ENCODE measurements around the gene ARMCX4. TPM values are rescaled to one million over a fixed set of nuclear protein-coding genes. Genes with fewer than 3 reads are reported as not detected.
"Not testable (repeated sequence)": the region's sequence is repeated elsewhere in the genome, so short reads cannot be mapped to it uniquely, and the experiment has no call there.

Gene ARMCX4
- total and polyA plus RNA-seq, 2 donors from 2014 or later, result 6.5 to 16.0 TPM

DNA sequence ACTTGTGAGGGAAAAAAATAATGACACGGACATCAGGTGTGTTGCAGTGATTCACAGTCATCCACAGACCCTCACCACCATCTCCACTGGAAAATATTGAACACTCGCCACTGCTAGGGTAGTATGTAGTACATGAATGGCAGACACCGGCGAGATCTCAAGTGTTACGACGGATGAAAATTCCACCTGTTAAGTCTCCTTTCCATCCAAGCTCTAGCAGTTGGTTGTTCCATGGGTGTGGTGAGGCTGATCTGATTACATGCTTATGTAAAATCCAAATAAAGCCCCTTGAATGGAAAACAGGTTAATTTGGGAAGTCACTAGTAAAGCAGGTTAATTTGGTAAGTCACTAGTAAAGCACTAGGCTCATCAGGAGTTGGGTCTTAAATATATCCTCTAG is 1.1 kb upstream of the ARMCX4 start:
- Histone ChIP-seq H3K36me3 (ENCODE audit: control insufficient read depth in 2 of 3, insufficient read depth in 3 of 3, low read length in 3 of 3) (no peaks in the 10 kb centered on the region), H3K9me3 (ENCODE audit: control insufficient read depth in 2 of 3, insufficient read depth in 1 of 3, low read length in 3 of 3) (no peaks in the 10 kb centered on the region), H3K27ac (ENCODE audit: low read depth in 2 of 2, low read length in 2 of 2) (no peak overlapping the region), H3K27me3 (ENCODE audit: control insufficient read depth, insufficient read depth, low read length) (no peaks in the 10 kb centered on the region), H3K4me3 (ENCODE audit: low read length in 3 of 3) (no peak overlapping the region), H3K9ac (ENCODE audit: low read length in 3 of 3) (no peak overlapping the region), H3K4me1 (ENCODE audit: control insufficient read depth in 2 of 3, insufficient read depth in 2 of 3, low read depth in 1 of 3, low read length in 3 of 3) (no peaks in the 10 kb centered on the region)
- TF ChIP-seq, protein P1, sequence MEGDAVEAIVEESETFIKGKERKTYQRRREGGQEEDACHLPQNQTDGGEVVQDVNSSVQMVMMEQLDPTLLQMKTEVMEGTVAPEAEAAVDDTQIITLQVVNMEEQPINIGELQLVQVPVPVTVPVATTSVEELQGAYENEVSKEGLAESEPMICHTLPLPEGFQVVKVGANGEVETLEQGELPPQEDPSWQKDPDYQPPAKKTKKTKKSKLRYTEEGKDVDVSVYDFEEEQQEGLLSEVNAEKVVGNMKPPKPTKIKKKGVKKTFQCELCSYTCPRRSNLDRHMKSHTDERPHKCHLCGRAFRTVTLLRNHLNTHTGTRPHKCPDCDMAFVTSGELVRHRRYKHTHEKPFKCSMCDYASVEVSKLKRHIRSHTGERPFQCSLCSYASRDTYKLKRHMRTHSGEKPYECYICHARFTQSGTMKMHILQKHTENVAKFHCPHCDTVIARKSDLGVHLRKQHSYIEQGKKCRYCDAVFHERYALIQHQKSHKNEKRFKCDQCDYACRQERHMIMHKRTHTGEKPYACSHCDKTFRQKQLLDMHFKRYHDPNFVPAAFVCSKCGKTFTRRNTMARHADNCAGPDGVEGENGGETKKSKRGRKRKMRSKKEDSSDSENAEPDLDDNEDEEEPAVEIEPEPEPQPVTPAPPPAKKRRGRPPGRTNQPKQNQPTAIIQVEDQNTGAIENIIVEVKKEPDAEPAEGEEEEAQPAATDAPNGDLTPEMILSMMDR (IDR thresholded peaks at IDR 0.05; ENCODE audit: borderline replicate concordance, extremely low read depth, insufficient read depth), result no peak
- intact Hi-C loops (cut with DNase I), result no loop called here
- DNase-seq (no peak), FAIRE-seq (no peak)

GRCh38 chrX:101488796-101489195 is 3.5 kb downstream of the ARMCX4 start:
- Histone ChIP-seq H3K27ac (ENCODE audit: low read depth in 2 of 2, low read length in 2 of 2) (no peak overlapping the region), H3K4me1 (ENCODE audit: control insufficient read depth in 2 of 3, insufficient read depth in 2 of 3, low read depth in 1 of 3, low read length in 3 of 3) (no peaks in the 10 kb centered on the region), H3K4me3 (ENCODE audit: low read length in 3 of 3) (no peak overlapping the region), H3K36me3 (ENCODE audit: control insufficient read depth in 2 of 3, insufficient read depth in 3 of 3, low read length in 3 of 3) (no peaks in the 10 kb centered on the region), H3K27me3 (ENCODE audit: control insufficient read depth, insufficient read depth, low read length) (no peaks in the 10 kb centered on the region), H3K9me3 (ENCODE audit: control insufficient read depth in 2 of 3, insufficient read depth in 1 of 3, low read length in 3 of 3) (no peaks in the 10 kb centered on the region), H3K9ac (ENCODE audit: low read length in 3 of 3) (no peak overlapping the region)
- FAIRE-seq (no peak), DNase-seq (no peak)
- TF ChIP-seq, protein P1 (IDR thresholded peaks at IDR 0.05; ENCODE audit: borderline replicate concordance, extremely low read depth, insufficient read depth), result no peak
- intact Hi-C loops (cut with DNase I), result no loop called here

DNA sequence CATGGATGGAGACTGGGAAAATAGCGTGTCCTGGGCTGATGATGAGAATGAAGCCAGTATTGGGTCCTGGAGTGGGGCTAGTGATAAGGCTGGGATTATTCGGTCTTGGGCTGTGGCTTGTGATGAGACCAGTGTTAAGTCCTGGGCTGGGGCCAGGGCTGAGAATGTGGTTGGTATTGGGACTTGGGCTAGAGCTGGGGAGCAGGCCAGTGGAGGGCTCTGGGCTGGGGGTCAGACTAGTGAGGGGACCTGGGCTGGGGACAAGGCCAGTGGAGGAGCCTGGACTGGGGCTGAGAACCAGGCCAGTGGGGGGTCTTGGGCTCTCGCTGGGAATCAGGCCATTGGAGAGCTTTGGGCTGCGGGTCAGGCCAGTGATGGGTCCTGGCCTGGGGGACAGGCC is 6.7 kb downstream of the ARMCX4 start:
- TF ChIP-seq, protein P1 (IDR thresholded peaks at IDR 0.05; ENCODE audit: borderline replicate concordance, extremely low read depth, insufficient read depth), result no peak
- Histone ChIP-seq H3K4me3 (ENCODE audit: low read length in 3 of 3) (no peak overlapping the region), H3K9ac (ENCODE audit: low read length in 3 of 3) (no peak overlapping the region), H3K36me3 (ENCODE audit: control insufficient read depth in 2 of 3, insufficient read depth in 3 of 3, low read length in 3 of 3) (no peaks in the 10 kb centered on the region), H3K27me3 (ENCODE audit: control insufficient read depth, insufficient read depth, low read length) (no peaks in the 10 kb centered on the region), H3K9me3 (ENCODE audit: control insufficient read depth in 2 of 3, insufficient read depth in 1 of 3, low read length in 3 of 3) (no peaks in the 10 kb centered on the region), H3K27ac (ENCODE audit: low read depth in 2 of 2, low read length in 2 of 2) (no peak overlapping the region), H3K4me1 (ENCODE audit: control insufficient read depth in 2 of 3, insufficient read depth in 2 of 3, low read depth in 1 of 3, low read length in 3 of 3) (no peaks in the 10 kb centered on the region)
- DNase-seq, result no peak
- intact Hi-C loops (cut with DNase I), result no loop called here
- FAIRE-seq, result no peak

DNA sequence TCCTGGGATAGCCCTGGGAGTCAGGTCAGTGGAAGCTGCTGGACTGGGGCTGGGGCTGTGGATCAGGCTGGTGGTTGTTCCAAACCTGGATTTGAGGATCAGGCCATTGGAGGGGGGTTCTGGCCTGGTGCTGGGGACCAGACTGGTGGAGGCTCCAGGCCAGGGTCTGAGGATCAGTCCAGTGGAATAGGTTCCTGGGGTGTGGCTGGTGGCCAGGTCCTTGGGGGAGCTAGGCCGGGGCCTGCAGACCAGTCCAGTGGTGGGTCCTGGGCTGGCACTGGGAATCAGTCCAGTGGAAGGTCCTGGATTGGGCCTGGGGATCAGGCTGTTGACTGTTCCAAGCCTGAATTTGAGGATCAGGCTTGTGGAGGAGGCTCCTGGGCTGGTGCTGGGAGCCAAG is 8.0 kb downstream of the ARMCX4 start:
- Histone ChIP-seq H3K9me3 (ENCODE audit: control insufficient read depth in 2 of 3, insufficient read depth in 1 of 3, low read length in 3 of 3) (no peaks in the 10 kb centered on the region), H3K36me3 (ENCODE audit: control insufficient read depth in 2 of 3, insufficient read depth in 3 of 3, low read length in 3 of 3) (no peaks in the 10 kb centered on the region), H3K27me3 (ENCODE audit: control insufficient read depth, insufficient read depth, low read length) (no peaks in the 10 kb centered on the region), H3K9ac (ENCODE audit: low read length in 3 of 3) (no peak overlapping the region), H3K4me1 (ENCODE audit: control insufficient read depth in 2 of 3, insufficient read depth in 2 of 3, low read depth in 1 of 3, low read length in 3 of 3) (no peaks in the 10 kb centered on the region), H3K27ac (ENCODE audit: low read depth in 2 of 2, low read length in 2 of 2) (no peak overlapping the region), H3K4me3 (ENCODE audit: low read length in 3 of 3) (no peak overlapping the region)
- intact Hi-C loops (cut with DNase I), result no loop called here
- TF ChIP-seq, protein P1 (IDR thresholded peaks at IDR 0.05; ENCODE audit: borderline replicate concordance, extremely low read depth, insufficient read depth), result no peak
- DNase-seq (no peak), FAIRE-seq (no peak)

DNA sequence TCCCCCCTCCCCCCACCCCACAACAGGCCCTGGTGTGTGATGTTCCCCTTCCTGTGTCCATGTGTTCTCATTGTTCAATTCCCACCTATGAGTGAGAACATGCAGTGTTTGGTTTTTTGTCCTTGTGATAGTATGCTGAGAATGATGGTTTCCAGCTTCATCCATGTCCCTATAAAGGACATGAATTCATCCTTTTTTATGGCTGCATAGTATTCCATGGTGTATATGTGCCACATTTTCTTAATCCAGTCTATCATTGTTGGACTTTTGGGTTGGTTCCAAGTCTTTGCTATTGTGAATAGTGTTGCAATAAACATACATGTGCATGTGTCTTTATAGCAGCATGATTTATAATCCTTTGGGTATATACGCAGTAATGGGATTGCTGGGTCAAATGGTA is 17.7 kb downstream of the ARMCX4 start:
- H3K9ac ChIP-seq (ENCODE audit: low read length in 3 of 3); H3K36me3 ChIP-seq (ENCODE audit: control insufficient read depth in 2 of 3, insufficient read depth in 3 of 3, low read length in 3 of 3); intact Hi-C loops (cut with DNase I); H3K27ac ChIP-seq (ENCODE audit: low read depth in 2 of 2, low read length in 2 of 2); H3K4me3 ChIP-seq (ENCODE audit: low read length in 3 of 3); DNase-seq; FAIRE-seq; H3K4me1 ChIP-seq (ENCODE audit: control insufficient read depth in 2 of 3, insufficient read depth in 2 of 3, low read depth in 1 of 3, low read length in 3 of 3); H3K9me3 ChIP-seq (ENCODE audit: control insufficient read depth in 2 of 3, insufficient read depth in 1 of 3, low read length in 3 of 3); H3K27me3 ChIP-seq (ENCODE audit: control insufficient read depth, insufficient read depth, low read length): not testable (repeated sequence)

Data from kidney (tissue), 14 donors.